ENCODE data around the gene PRKN.

GRCh38 chr6:162222521-162222920, 505.0 kb downstream of the PRKN start:
- TF ChIP-seq CTCF (IDR thresholded peaks at IDR 0.05) = no peak
- no peak for TF ChIP-seq POLR2A (IDR thresholded peaks at IDR 0.05)
